SU-DHL-6 (cell line): ENCODE results near the gene ZMYND11.

ENCODE experiments used
- CTCF ChIP-seq: fragments of 200-600 bp; sonication (generic); IDR thresholded peaks from one replicate; pipeline ENCODE4 v1.5.1; 2017; ENCODE audit warnings: antibody characterized with exemption, mild to moderate bottlenecking, low read length, moderate library complexity; ENCODE audit not compliant: insufficient read depth, poor library complexity, severe bottlenecking
- EZH2phosphoT487 ChIP-seq: fragments of 200-600 bp; sonication (generic), shearing (Covaris generic); conservative IDR thresholded peaks from 2 replicates; pipeline ENCODE4 v1.6.1; 2018; ENCODE audit warnings: mild to moderate bottlenecking, antibody characterized with exemption, low read length, moderate library complexity, mixed read lengths

- TF ChIP-seq CTCF (no peak), EZH2phosphoT487 (no peak)
These were observed 112.2 kb downstream of the ZMYND11 start for GRCh38 chr10:247480-247879.
